ENCODE measurements around the gene CHN2.

GRCh38 chr7:29442146-29442545, 247.6 kb downstream of the CHN2 start:
- TF ChIP-seq EZH2 (IDR thresholded peaks at IDR 0.05; ENCODE audit: low read length, unreplicated experiment) (no peak), CTCF (conservative IDR thresholded peaks at IDR 0.05; ENCODE audit: low read depth, low read length) (no peak)
